HCT116 (cell line): Measurements from ENCODE around the gene TTC27. TPM values are rescaled to one million over a fixed set of nuclear protein-coding genes. Genes with fewer than 3 reads are reported as not detected.

Experiments used
- ATAC-seq: fragments of 200-7000 bp; cut with Tn5 transposase; 2 replicates; pipeline ENCODE4 v1.9.1; 2020; ENCODE audit warnings: mild to moderate bottlenecking, moderate library complexity
- BruUV-seq: library from RNA; stranded (reverse); fragments of 400-500 nt; replicated peaks from 2 replicates; lab custom pipeline; 2021; lab: Mats Ljungman, UMichigan
- CTCF ChIA-PET: fragments of 300-600 bp; sonication (Branson Sonifier 250); formaldehyde crosslinking; loops from one replicate; lab custom pipeline; 2021; ENCODE audit warnings: antibody characterized with exemption; lab: Charles Lee
- POLR2A ChIA-PET: fragments of 300-600, 350-600 bp; sonication (Branson Sonifier 250); formaldehyde crosslinking; loops from one replicate; lab custom pipeline; 2021; ENCODE audit warnings: antibody characterized with exemption; lab: Charles Lee
- RAD21 ChIA-PET, 2 experiments: fragments of 300-600 bp; sonication (Branson Sonifier 250); formaldehyde crosslinking; loops; one replicate each; lab custom pipeline; 2023; ENCODE audit warnings: low total read pairs in 2 of 2; ENCODE audit not compliant: uncharacterized antibody in 2 of 2, unreplicated experiment in 2 of 2, low non-redundant PET in 1 of 2; lab: Charles Lee
- DNase-seq: peaks from one replicate; pipeline ENCODE4 v3.0.0-alpha.2; 2010; ENCODE audit warnings: low read depth, low spot score
- H2AFZ ChIP-seq: fragments of 200-600 bp; shearing (Covaris generic), sonication (generic); 2 replicates; pipeline ENCODE4 v1.6.1; 2017; ENCODE audit warnings: low read depth, mixed run types, mixed read lengths, antibody characterized with exemption, low read length; ENCODE audit not compliant: poor library complexity, severe bottlenecking
- H3K27ac ChIP-seq: 2 replicates; pipeline ENCODE4 v1.5.1; 2012; ENCODE audit warnings: low read depth, low read length
- H3K27me3 ChIP-seq: fragments of 200-600 bp; sonication (generic); 2 replicates; pipeline ENCODE4 v1.6.1; 2016; ENCODE audit warnings: mixed run types, low read length, mixed read lengths; ENCODE audit not compliant: insufficient read depth
- H3K36me3 ChIP-seq, 2 experiments: fragments of 200-500 bp in 1 of 2; fragments of 200-600 bp in 1 of 2; sonication (Bioruptor generic) in 1 of 2; sonication (generic) in 1 of 2; 2 replicates each; pipeline versions ENCODE4 v1.5.1 to v1.6.1; 2014 to 2016; ENCODE audit warnings: low read length in 2 of 2, inconsistent platforms in 1 of 2, mixed read lengths in 1 of 2, mixed run types in 1 of 2; ENCODE audit not compliant: insufficient read depth in 2 of 2, control insufficient read depth in 1 of 2
- H3K4me1 ChIP-seq, 2 experiments: fragments of 200-600 bp in 1 of 2; sonication (generic) in 1 of 2; 2 replicates each; pipeline versions ENCODE4 v1.5.1 to v1.6.1; 2012 to 2017; ENCODE audit warnings: low read length in 2 of 2, inconsistent platforms in 1 of 2, mild to moderate bottlenecking in 1 of 2, mixed read lengths in 1 of 2, mixed run types in 1 of 2, moderate library complexity in 1 of 2; ENCODE audit not compliant: insufficient read depth in 2 of 2, control insufficient read depth in 1 of 2
- H3K4me2 ChIP-seq: fragments of 200-600 bp; sonication (generic); 2 replicates; pipeline ENCODE4 v1.6.1; 2017; ENCODE audit warnings: mixed run types, low read length, mixed read lengths
- H3K4me3 ChIP-seq, 2 experiments: fragments of 200-600 bp in 1 of 2; sonication (generic) in 1 of 2; replicated peaks in 1 of 2; 2 replicates each; pipeline ENCODE4 v1.5.1; 2011 to 2016; ENCODE audit warnings: low read length in 2 of 2, control low read depth in 1 of 2, low read depth in 1 of 2, mild to moderate bottlenecking in 1 of 2, mixed read lengths in 1 of 2, mixed run types in 1 of 2
- H3K79me2 ChIP-seq: fragments of 200-600 bp; sonication (generic); 2 replicates; pipeline ENCODE4 v1.6.1; 2017; ENCODE audit warnings: mild to moderate bottlenecking, mixed run types, low read length, moderate library complexity, mixed read lengths; ENCODE audit not compliant: insufficient read depth
- H3K9ac ChIP-seq: fragments of 200-600 bp; sonication (generic); 2 replicates; pipeline ENCODE4 v1.6.1; 2016; ENCODE audit warnings: low read length, mixed read lengths
- H3K9me2 ChIP-seq: fragments of 200-600 bp; sonication (generic), shearing (Covaris generic); 2 replicates; pipeline ENCODE4 v1.6.1; 2017; ENCODE audit warnings: mixed run types, mild to moderate bottlenecking, moderate library complexity; ENCODE audit not compliant: insufficient read depth
- H3K9me3 ChIP-seq, 2 experiments: fragments of 200-500 bp in 1 of 2; fragments of 200-600 bp in 1 of 2; sonication (Bioruptor generic) in 1 of 2; sonication (generic) in 1 of 2; 2 replicates each; pipeline ENCODE4 v1.6.1; 2014 to 2017; ENCODE audit warnings: low read length in 2 of 2, mixed read lengths in 2 of 2, inconsistent platforms in 1 of 2, low read depth in 1 of 2, mild to moderate bottlenecking in 1 of 2, mixed run types in 1 of 2, moderate library complexity in 1 of 2; ENCODE audit not compliant: control insufficient read depth in 1 of 2, insufficient read depth in 1 of 2
- H4K20me1 ChIP-seq: fragments of 200-600 bp; sonication (generic), shearing (Covaris generic); 2 replicates; pipeline ENCODE4 v1.6.1; 2017; ENCODE audit warnings: mixed run types, mild to moderate bottlenecking, moderate library complexity; ENCODE audit not compliant: insufficient read depth
- ATF3 ChIP-seq: IDR thresholded peaks from 2 replicates; pipeline ENCODE4 v1.6.1; 2012
- EZH2 ChIP-seq: fragments of 200-600 bp; sonication (generic); IDR thresholded peaks from 2 replicates; pipeline ENCODE4 v1.6.1; 2017; ENCODE audit warnings: antibody characterized with exemption, mixed run types
- FOSL1 ChIP-seq: IDR thresholded peaks from 2 replicates; pipeline ENCODE4 v1.6.1; 2012; ENCODE audit warnings: low read depth
- JUND ChIP-seq: IDR thresholded peaks from 2 replicates; pipeline ENCODE4 v1.6.1; 2012
- MAX ChIP-seq: IDR thresholded peaks from 2 replicates; pipeline ENCODE4 v1.6.1; 2012
- POLR2AphosphoS5 ChIP-seq: IDR thresholded peaks from 2 replicates; pipeline ENCODE4 v1.6.1; 2011; ENCODE audit warnings: mild to moderate bottlenecking, low read depth, low read length, moderate library complexity
- REST ChIP-seq: IDR thresholded peaks from 2 replicates; pipeline ENCODE4 v1.6.1; 2012; ENCODE audit warnings: low read depth
- SIN3A ChIP-seq: IDR thresholded peaks from 2 replicates; pipeline ENCODE4 v1.6.1; 2012; ENCODE audit warnings: low read depth
- YY1 ChIP-seq: IDR thresholded peaks from 2 replicates; pipeline ENCODE4 v1.6.1; 2011; ENCODE audit warnings: low read length, low read depth, moderate library complexity, mild to moderate bottlenecking; ENCODE audit not compliant: insufficient replicate concordance; ENCODE audit errors: extremely low read depth
- ZBTB33 ChIP-seq: IDR thresholded peaks from 2 replicates; pipeline ENCODE4 v1.6.1; 2011; ENCODE audit warnings: mild to moderate bottlenecking, low read length, moderate library complexity; ENCODE audit not compliant: insufficient replicate concordance; ENCODE audit errors: extremely low read depth
- ZFX ChIP-seq: fragments of 450-650 bp; IDR thresholded peaks from 2 replicates; pipeline ENCODE4 v1.6.1; 2017
- intact Hi-C: fragments of 100-400 bp; cut with micrococcal nuclease; formaldehyde crosslinking; loops from 2 replicates; pipeline ENCODE4 v1.10.0; 2022
- total RNA-seq: library from RNA; stranded (reverse); gene quantifications from one replicate; pipeline ENCODE4 v1.2.1, GENCODE V29; 2021; ENCODE audit not compliant: unreplicated experiment

TTC27 gene
- total RNA-seq, 1 experiment from 2014 or later, result 24.4 TPM

- no peak overlapping the region for H3K4me2 ChIP-seq
- no peaks in the 10 kb centered on the region for H3K4me1 ChIP-seq
- ChIA-PET POLR2A (no interaction called here), RAD21 (no interaction called here), CTCF (no interaction called here)
- H2AFZ ChIP-seq, result no peak overlapping the region
- H3K79me2 ChIP-seq, result no peaks in the 10 kb centered on the region
- H3K9me3 ChIP-seq, result no peaks in the 10 kb centered on the region
- no peak overlapping the region for H3K4me3 ChIP-seq
- H3K36me3 ChIP-seq, result no peaks in the 10 kb centered on the region
- no peak overlapping the region for H3K27ac ChIP-seq
- DNase-seq (no peak), ATAC-seq (no peak)
- H4K20me1 ChIP-seq, result no peaks in the 10 kb centered on the region
- no peak for TF ChIP-seq ZBTB33
- TF ChIP-seq ZFX, result no peak
- TF ChIP-seq ATF3, result no peak
- TF ChIP-seq FOSL1, result no peak
- no peak overlapping the region for H3K9ac ChIP-seq
- no peaks in the 10 kb centered on the region for H3K27me3 ChIP-seq
- intact Hi-C loops, result no loop called here
- H3K9me2 ChIP-seq, result no peaks in the 10 kb centered on the region
- BruUV-seq, result no TSS peak
Observed at GRCh38 chr2:32830196-32830595, 202.3 kb downstream of the TTC27 start.

- RAD21 ChIA-PET, result no interaction called here
- H3K4me3 ChIP-seq, result no peak overlapping the region
- no peak overlapping the region for H2AFZ ChIP-seq
- no peaks in the 10 kb centered on the region for H3K4me1 ChIP-seq
- DNase-seq (no peak), ATAC-seq (no peak)
- POLR2A ChIA-PET, result no interaction called here
- H3K36me3 ChIP-seq, result no peaks in the 10 kb centered on the region
- BruUV-seq, result no TSS peak
- intact Hi-C loops, result no loop called here
- H3K4me2 ChIP-seq, result no peak overlapping the region
- H3K9me3 ChIP-seq, result no peaks in the 10 kb centered on the region
- CTCF ChIA-PET, result no interaction called here
- no peaks in the 10 kb centered on the region; the same call in 1 of the 2 replicates for H3K27me3 ChIP-seq
- no peaks in the 10 kb centered on the region for H3K79me2 ChIP-seq
- H3K9me2 ChIP-seq, result no peaks in the 10 kb centered on the region
- H3K9ac ChIP-seq, result no peak overlapping the region
- no peaks in the 10 kb centered on the region for H4K20me1 ChIP-seq
- no peak overlapping the region for H3K27ac ChIP-seq
- TF ChIP-seq ATF3 (no peak), EZH2 (no peak), POLR2AphosphoS5 (no peak), MAX (no peak), JUND (no peak), ZBTB33 (no peak), SIN3A (no peak), YY1 (no peak), REST (no peak)
Observed at GRCh38 chr2:32832821-32833220, 205.0 kb downstream of the TTC27 start.
